ENCODE measurements around the gene CDC42EP4.

The CDC42EP4 gene

DNA sequence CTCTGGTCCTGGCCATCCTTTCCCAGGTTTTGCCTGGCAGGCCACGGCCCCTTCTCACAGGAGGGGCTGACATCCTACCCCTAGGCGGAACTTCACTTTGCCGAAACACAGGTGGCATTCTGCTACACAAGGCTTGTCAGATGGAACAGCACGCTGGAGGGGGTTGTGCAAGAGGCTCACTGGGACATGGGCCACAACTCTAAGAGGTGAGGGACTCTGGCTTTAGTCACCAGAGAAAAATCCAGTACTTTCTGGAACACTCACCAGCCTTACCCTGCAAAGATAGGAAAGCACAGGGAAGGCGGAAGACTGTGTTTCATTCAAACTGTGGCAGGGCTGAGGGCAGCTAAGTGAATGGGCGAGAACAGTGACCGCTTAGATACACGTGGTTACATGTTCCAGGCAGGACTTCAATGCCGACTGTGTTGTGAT is 18.3 kb downstream of the CDC42EP4 start:
- DNase-seq (ENCODE audit: extremely low spot score) = no peak
- CTCF ChIA-PET = no interaction called here
- POLR2A ChIA-PET = no interaction called here
- TF ChIP-seq HDGF (IDR thresholded peaks at IDR 0.05; ENCODE audit: borderline replicate concordance) (no peak), CTBP1 (IDR thresholded peaks at IDR 0.05; ENCODE audit: borderline replicate concordance) (no peak), SUZ12 (IDR thresholded peaks at IDR 0.05) (no peak), L3MBTL2 (conservative IDR thresholded peaks at IDR 0.05) (no peak), ARNT (IDR thresholded peaks at IDR 0.05) (no peak), TARDBP (IDR thresholded peaks at IDR 0.05) (no peak), ELF4 (IDR thresholded peaks at IDR 0.05) (no peak), LEF1 (IDR thresholded peaks at IDR 0.05; ENCODE audit: borderline replicate concordance) (no peak), BHLHE40 (IDR thresholded peaks at IDR 0.05; ENCODE audit: borderline replicate concordance) (no peak), FOXK2 (IDR thresholded peaks at IDR 0.05) (no peak), ZNF384 (IDR thresholded peaks at IDR 0.05) (no peak), SP1 (IDR thresholded peaks at IDR 0.05) (no peak), NFRKB (IDR thresholded peaks at IDR 0.05) (no peak), FOXA1 (IDR thresholded peaks at IDR 0.05) (no peak), FOXM1 (IDR thresholded peaks at IDR 0.05; ENCODE audit: borderline replicate concordance) (no peak)
- TF ChIP-seq, protein P1, sequence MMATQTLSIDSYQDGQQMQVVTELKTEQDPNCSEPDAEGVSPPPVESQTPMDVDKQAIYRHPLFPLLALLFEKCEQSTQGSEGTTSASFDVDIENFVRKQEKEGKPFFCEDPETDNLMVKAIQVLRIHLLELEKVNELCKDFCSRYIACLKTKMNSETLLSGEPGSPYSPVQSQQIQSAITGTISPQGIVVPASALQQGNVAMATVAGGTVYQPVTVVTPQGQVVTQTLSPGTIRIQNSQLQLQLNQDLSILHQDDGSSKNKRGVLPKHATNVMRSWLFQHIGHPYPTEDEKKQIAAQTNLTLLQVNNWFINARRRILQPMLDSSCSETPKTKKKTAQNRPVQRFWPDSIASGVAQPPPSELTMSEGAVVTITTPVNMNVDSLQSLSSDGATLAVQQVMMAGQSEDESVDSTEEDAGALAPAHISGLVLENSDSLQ (IDR thresholded peaks at IDR 0.05) = no peak

DNA sequence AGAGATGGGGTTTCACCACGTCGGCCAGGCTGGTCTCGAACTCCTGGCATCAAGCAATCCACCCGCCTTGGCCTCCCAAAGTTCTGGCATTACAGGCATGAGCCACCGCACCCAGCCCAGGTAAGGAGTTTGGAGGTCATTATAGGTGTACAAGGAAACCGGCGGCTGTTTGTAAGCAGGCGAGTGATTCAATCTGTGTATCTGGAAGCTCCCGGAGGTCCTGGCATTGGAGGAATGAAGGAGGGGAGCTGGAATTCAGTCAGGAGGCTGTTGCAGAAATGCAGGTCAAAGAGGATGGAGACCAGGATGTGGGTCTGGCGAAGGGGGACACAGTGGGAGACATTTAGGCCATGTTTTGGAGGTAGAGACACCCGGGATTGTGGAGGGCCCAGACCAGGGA is 18.8 kb downstream of the CDC42EP4 start:
- DNase-seq (ENCODE audit: extremely low spot score) = no peak
- POLR2A ChIA-PET = no interaction called here
- CTCF ChIA-PET = no interaction called here
- TF ChIP-seq ARNT (IDR thresholded peaks at IDR 0.05) (no peak), SP1 (IDR thresholded peaks at IDR 0.05) (no peak)

DNA sequence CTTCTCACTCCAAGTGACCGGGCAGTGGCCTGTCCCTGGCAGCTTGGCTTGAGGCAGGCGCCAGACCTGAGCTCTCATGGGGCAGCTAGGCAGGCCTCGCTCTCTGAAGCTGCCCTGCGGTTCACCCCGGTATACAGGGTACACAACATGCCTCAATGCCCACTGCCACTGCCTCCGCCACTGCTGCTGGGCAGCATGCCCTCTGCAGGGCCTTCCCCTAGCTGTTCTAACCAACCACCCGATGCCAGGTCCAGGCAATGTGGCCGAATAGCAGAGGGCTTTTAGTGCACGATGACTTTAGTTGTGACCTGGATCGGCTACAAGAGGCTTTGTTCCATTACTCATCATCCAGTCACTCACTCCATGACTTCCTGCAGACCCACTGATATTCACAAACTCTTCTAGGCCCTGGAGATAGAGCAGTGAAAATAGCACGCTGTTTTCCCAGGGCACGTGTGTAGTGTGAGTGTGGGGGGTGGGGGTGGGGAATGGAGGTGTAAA is 19.7 kb downstream of the CDC42EP4 start:
- DNase-seq (ENCODE audit: extremely low spot score) = no peak
- ChIA-PET CTCF (no interaction called here), POLR2A (interaction anchor here (2.9 kb wide), 1 partner anchor 19 kb away, joined by 16 read pairs; the partner anchor contains the start of gene CDC42EP4)

DNA sequence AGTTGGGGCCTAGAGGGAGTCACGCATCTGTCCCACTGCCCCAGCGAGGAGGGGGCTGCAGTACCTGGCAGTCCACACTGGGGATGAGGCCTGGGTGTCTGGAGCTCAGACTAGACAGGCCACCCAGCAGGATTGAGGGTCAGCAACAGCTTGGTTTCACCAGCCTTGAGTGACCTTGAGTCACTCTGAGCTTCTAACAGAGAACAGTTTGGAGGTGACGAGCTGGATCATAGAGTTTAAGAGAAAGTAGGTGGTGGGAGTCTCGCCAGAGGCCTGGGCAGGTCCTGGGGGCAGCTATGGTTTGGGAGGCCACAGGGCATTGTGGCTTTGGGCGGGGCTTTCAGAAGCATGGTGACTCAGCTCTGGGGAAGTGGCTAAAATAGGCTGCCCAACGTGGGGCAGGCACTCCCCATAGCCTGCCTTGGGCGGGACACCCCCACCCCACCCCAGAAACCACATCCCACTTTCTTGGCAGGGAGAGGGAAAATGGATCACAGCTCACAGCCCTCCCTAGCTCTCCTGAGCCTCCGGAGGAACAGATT is 20.5 kb downstream of the CDC42EP4 start:
- POLR2A ChIA-PET = interaction anchor here (2.9 kb wide), 1 partner anchor 20 kb away, joined by 16 read pairs; the partner anchor contains the start of gene CDC42EP4
- TF ChIP-seq NFRKB (IDR thresholded peaks at IDR 0.05) (no peak), FOXK2 (IDR thresholded peaks at IDR 0.05) (no peak)

More for the DNA sequence above, 19.7 kb downstream of the CDC42EP4 start:
- TF ChIP-seq ARNT (IDR thresholded peaks at IDR 0.05) (no peak), FOXM1 (IDR thresholded peaks at IDR 0.05; ENCODE audit: borderline replicate concordance) (no peak), TARDBP (IDR thresholded peaks at IDR 0.05) (no peak), CTBP1 (IDR thresholded peaks at IDR 0.05; ENCODE audit: borderline replicate concordance) (no peak), FOXK2 (IDR thresholded peaks at IDR 0.05) (no peak), HDGF (IDR thresholded peaks at IDR 0.05; ENCODE audit: borderline replicate concordance) (no peak), ZNF384 (IDR thresholded peaks at IDR 0.05) (no peak), SUZ12 (IDR thresholded peaks at IDR 0.05) (no peak), L3MBTL2 (conservative IDR thresholded peaks at IDR 0.05) (no peak), NFRKB (IDR thresholded peaks at IDR 0.05) (no peak), BHLHE40 (IDR thresholded peaks at IDR 0.05; ENCODE audit: borderline replicate concordance) (no peak), ELF4 (IDR thresholded peaks at IDR 0.05) (no peak), FOXA1 (IDR thresholded peaks at IDR 0.05) (no peak), SP1 (IDR thresholded peaks at IDR 0.05) (no peak), LEF1 (IDR thresholded peaks at IDR 0.05; ENCODE audit: borderline replicate concordance) (no peak)
- TF ChIP-seq, protein P1 (IDR thresholded peaks at IDR 0.05) = no peak

DNA sequence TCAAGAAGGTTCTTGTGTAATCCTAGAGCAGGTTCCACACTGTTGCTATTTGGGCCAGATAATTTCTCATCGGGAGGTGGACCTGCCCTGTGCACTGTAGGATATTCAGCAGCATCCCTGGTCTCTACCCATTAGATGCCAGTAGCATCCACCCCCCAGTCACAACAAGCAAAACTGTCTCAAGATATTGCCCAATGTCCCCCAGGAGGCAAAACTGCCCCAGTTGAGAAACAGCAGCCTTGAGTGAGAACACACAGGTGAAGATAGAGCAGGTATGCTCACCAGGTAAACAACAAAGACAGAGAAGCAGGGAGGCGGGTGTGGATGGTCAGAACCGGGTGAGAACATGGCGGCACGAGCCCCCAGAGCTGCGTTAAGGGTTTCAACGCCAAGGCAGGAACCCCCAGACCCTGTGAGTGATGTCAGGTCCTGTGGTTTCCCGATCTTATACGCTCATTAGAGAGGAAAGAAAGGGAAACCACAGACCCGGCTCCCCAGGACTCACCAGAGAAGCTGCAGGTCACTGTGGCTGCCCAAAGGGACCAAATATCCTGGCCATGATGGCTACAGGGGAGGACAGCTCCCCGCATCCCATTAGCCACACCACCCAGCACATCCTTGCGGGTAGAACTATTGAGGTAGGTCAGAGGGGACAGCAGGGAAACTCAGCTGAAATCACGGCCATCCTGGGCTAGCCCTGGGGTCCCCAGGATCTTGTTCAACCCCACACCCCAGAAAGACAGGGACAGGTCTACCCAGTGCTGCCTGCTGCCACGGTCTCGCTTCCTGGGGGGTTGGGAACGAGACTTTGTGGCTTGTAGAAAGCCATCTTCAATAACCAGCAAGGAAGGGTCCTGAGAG is 21.2 kb downstream of the CDC42EP4 start:
- no peak for DNase-seq (ENCODE audit: extremely low spot score)
- no peak for TF ChIP-seq FOXK2 (IDR thresholded peaks at IDR 0.05)
- no peak for TF ChIP-seq TARDBP (IDR thresholded peaks at IDR 0.05)
- no peak for TF ChIP-seq SP1 (IDR thresholded peaks at IDR 0.05)
- TF ChIP-seq FOXM1 (IDR thresholded peaks at IDR 0.05; ENCODE audit: borderline replicate concordance) = no peak
- no peak for TF ChIP-seq L3MBTL2 (conservative IDR thresholded peaks at IDR 0.05)
- TF ChIP-seq ZNF384 (IDR thresholded peaks at IDR 0.05) = no peak
- TF ChIP-seq FOXA1 (IDR thresholded peaks at IDR 0.05) = no peak
- TF ChIP-seq SUZ12 (IDR thresholded peaks at IDR 0.05) = no peak
- TF ChIP-seq LEF1 (IDR thresholded peaks at IDR 0.05; ENCODE audit: borderline replicate concordance) = no peak
- no peak for TF ChIP-seq ARNT (IDR thresholded peaks at IDR 0.05)
- no peak for TF ChIP-seq HDGF (IDR thresholded peaks at IDR 0.05; ENCODE audit: borderline replicate concordance)
- no peak for TF ChIP-seq NFRKB (IDR thresholded peaks at IDR 0.05)
- TF ChIP-seq ELF4 (IDR thresholded peaks at IDR 0.05) = no peak
- no peak for TF ChIP-seq CTBP1 (IDR thresholded peaks at IDR 0.05; ENCODE audit: borderline replicate concordance)
- TF ChIP-seq, protein P1 (IDR thresholded peaks at IDR 0.05) = no peak
- TF ChIP-seq BHLHE40 (IDR thresholded peaks at IDR 0.05; ENCODE audit: borderline replicate concordance) = no peak
- CTCF ChIA-PET = interaction anchor here (1.2 kb wide), 1 partner anchor 21 kb away, joined by 5 read pairs; the partner anchor contains the start of gene CDC42EP4
- POLR2A ChIA-PET = interaction anchor here (1.3 to 2.9 kb wide), 2 partner anchors 8 to 21 kb away, joined by 4 to 16 read pairs; partner anchors contain the start of gene CDC42EP4

More for the DNA sequence above, 20.5 kb downstream of the CDC42EP4 start:
- CTCF ChIA-PET = interaction anchor here (1.2 kb wide), 1 partner anchor 20 kb away, joined by 5 read pairs; the partner anchor contains the start of gene CDC42EP4
- DNase-seq (ENCODE audit: extremely low spot score) = no peak

All from HEK293T (cell line).